Caco-2 (cell line): Measurements from ENCODE around the gene AJAP1. TPM values are rescaled to one million over a fixed set of nuclear protein-coding genes. Genes with fewer than 3 reads are reported as not detected.

Source experiments
- BruUV-seq: library from RNA; stranded (reverse); fragments of 400-500 nt; replicated peaks from 2 replicates; lab custom pipeline; 2021; lab: Mats Ljungman, UMichigan
- CTCF ChIA-PET: fragments of 300-600 bp; sonication (Branson Sonifier 250); formaldehyde crosslinking; loops from one replicate; lab custom pipeline; 2022; ENCODE audit warnings: antibody characterized with exemption; lab: Charles Lee
- POLR2A ChIA-PET: fragments of 300-600 bp; sonication (Branson Sonifier 250); formaldehyde crosslinking; loops from one replicate; lab custom pipeline; 2022; ENCODE audit warnings: antibody characterized with exemption; lab: Charles Lee
- DNase-seq, 2 experiments: peaks; one replicate each; pipeline versions ENCODE4 v3.0.0 to v3.0.0-alpha.2; 2020 to 2022
- H3K27me3 ChIP-seq: replicated peaks from 2 replicates; pipeline ENCODE4 v1.6.0; 2011; ENCODE audit warnings: low read length; ENCODE audit not compliant: control insufficient read depth, insufficient read depth
- H3K36me3 ChIP-seq: 2 replicates; pipeline ENCODE4 v1.5.1; 2011; ENCODE audit warnings: low read length; ENCODE audit not compliant: control insufficient read depth, insufficient read depth
- H3K4me1 ChIP-seq: fragments of 250-450 bp; sonication (Bioruptor Pico); 2 replicates; pipeline ENCODE4 v1.5.1; 2020; ENCODE audit warnings: mild to moderate bottlenecking
- H3K4me3 ChIP-seq: 2 replicates; pipeline ENCODE4 v1.5.1; 2011; ENCODE audit warnings: low read depth, mild to moderate bottlenecking, control low read depth, low read length
- H3K9me3 ChIP-seq: fragments of 250-450 bp; sonication (Bioruptor Pico); 2 replicates; pipeline ENCODE4 v1.5.1; 2020; ENCODE audit warnings: mild to moderate bottlenecking, moderate library complexity
- H3K27ac Mint-ChIP-seq: one replicate; pipeline ENCODE4 v1.8.0; 2022; ENCODE audit warnings: mixed read lengths; ENCODE audit not compliant: unreplicated experiment
- H3K27me3 Mint-ChIP-seq: one replicate; pipeline ENCODE4 v1.8.0; 2022; ENCODE audit warnings: mixed read lengths; ENCODE audit not compliant: insufficient read depth, unreplicated experiment
- H3K36me3 Mint-ChIP-seq: one replicate; pipeline ENCODE4 v1.8.0; 2022; ENCODE audit warnings: mild to moderate bottlenecking, mixed read lengths; ENCODE audit not compliant: insufficient read depth, unreplicated experiment
- H3K4me1 Mint-ChIP-seq: one replicate; pipeline ENCODE4 v1.8.0; 2022; ENCODE audit warnings: low read depth, mixed read lengths; ENCODE audit not compliant: unreplicated experiment
- H3K4me3 Mint-ChIP-seq: one replicate; pipeline ENCODE4 v1.8.0; 2022; ENCODE audit warnings: mild to moderate bottlenecking, moderate library complexity, mixed read lengths; ENCODE audit not compliant: unreplicated experiment
- H3K9me3 Mint-ChIP-seq: one replicate; pipeline ENCODE4 v1.8.0; 2022; ENCODE audit warnings: mixed read lengths; ENCODE audit not compliant: unreplicated experiment
- CTCF ChIP-seq, 2 experiments: fragments of 200-600 bp in 1 of 2; IDR thresholded peaks; 1 replicate in 1 of 2; 2 replicates in 1 of 2; pipeline versions ENCODE4 v1.5.1 to v1.8.0; 2011 to 2022; ENCODE audit warnings: antibody characterized with exemption in 1 of 2, control low read depth in 1 of 2, inconsistent platforms in 1 of 2, low read depth in 1 of 2, low read length in 1 of 2, mild to moderate bottlenecking in 1 of 2, moderate library complexity in 1 of 2; ENCODE audit not compliant: insufficient read depth in 1 of 2, severe bottlenecking in 1 of 2, unreplicated experiment in 1 of 2
- intact Hi-C: fragments of 100-400 bp; cut with micrococcal nuclease; formaldehyde crosslinking; loops from one replicate; pipeline ENCODE4 v1.10.0; 2022; ENCODE audit not compliant: unreplicated experiment
- total RNA-seq: library from RNA; stranded (reverse); gene quantifications from 2 replicates; pipeline ENCODE4 v1.2.3, GENCODE V29; 2022

Gene AJAP1
- total RNA-seq, 1 experiment from 2014 or later = not detected

- DNase-seq = no peak
- Histone ChIP-seq H3K4me3 (no peak overlapping the region), H3K27me3 (no peaks in the 10 kb centered on the region), H3K4me1 (no peaks in the 10 kb centered on the region), H3K36me3 (no peaks in the 10 kb centered on the region), H3K9me3 (no peaks in the 10 kb centered on the region)
- no peaks in the 10 kb centered on the region for H3K4me1 Mint-ChIP-seq
- no TSS peak for BruUV-seq
- no peak overlapping the region for H3K27ac Mint-ChIP-seq
- intact Hi-C loops = no loop called here
- no peaks in the 10 kb centered on the region for H3K9me3 Mint-ChIP-seq
- ChIA-PET POLR2A (no interaction called here), CTCF (no interaction called here)
- H3K36me3 Mint-ChIP-seq = no peaks in the 10 kb centered on the region
- no peak overlapping the region for H3K4me3 Mint-ChIP-seq
- peaks cover 4% of the 10 kb centered on the region for H3K27me3 Mint-ChIP-seq
- no peak for TF ChIP-seq CTCF (IDR thresholded peaks at IDR 0.05; ENCODE audit: insufficient read depth in 1 of 2, low read depth in 1 of 2, low read length in 1 of 2, severe bottlenecking in 1 of 2, unreplicated experiment in 1 of 2)
Measured at GRCh38 chr1:4775506-4775905, 121.1 kb downstream of the AJAP1 start.

GRCh38 chr1:4778056-4778455 is 123.6 kb downstream of the AJAP1 start:
- H3K4me3 Mint-ChIP-seq = no peak overlapping the region
- BruUV-seq = no TSS peak
- POLR2A ChIA-PET = no interaction called here
- no peaks in the 10 kb centered on the region for H3K36me3 ChIP-seq
- H3K9me3 ChIP-seq = no peaks in the 10 kb centered on the region
- DNase-seq = peak in 1 of 2 experiments; percentile 6
- H3K4me1 ChIP-seq = no peaks in the 10 kb centered on the region
- no peaks in the 10 kb centered on the region for H3K4me1 Mint-ChIP-seq
- CTCF ChIA-PET = no interaction called here
- intact Hi-C loops = no loop called here
- no peaks in the 10 kb centered on the region for H3K27me3 ChIP-seq
- no peak overlapping the region for H3K4me3 ChIP-seq
- H3K27ac Mint-ChIP-seq = no peak overlapping the region
- no peaks in the 10 kb centered on the region for H3K36me3 Mint-ChIP-seq
- peaks cover 3% of the 10 kb centered on the region for H3K27me3 Mint-ChIP-seq
- peak; percentile 9 to 18 for TF ChIP-seq CTCF (IDR thresholded peaks at IDR 0.05; ENCODE audit: insufficient read depth in 1 of 2, low read depth in 1 of 2, low read length in 1 of 2, severe bottlenecking in 1 of 2, unreplicated experiment in 1 of 2)
- no peaks in the 10 kb centered on the region for H3K9me3 Mint-ChIP-seq

DNA sequence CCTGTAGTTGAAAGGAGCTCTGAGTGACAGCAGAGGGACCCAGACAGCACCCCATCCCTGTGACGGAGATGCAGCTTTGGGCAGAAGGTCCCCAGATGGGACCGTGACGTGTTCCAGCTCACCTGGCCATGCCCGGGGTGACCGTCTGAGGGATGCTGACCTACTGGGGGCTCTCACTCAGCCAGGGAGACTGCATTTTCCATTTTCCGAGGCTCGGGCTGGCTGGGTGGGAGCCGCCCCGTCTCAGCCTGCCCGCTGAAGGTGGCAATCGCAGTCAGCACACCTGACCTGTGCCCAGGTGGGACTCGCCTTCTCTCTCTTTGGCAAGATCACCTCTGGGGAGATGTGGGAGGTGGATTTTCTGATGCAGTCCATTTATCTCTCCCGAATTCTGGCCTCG is 127.2 kb downstream of the AJAP1 start:
- H3K4me3 ChIP-seq = no peak overlapping the region
- no peak for TF ChIP-seq CTCF (IDR thresholded peaks at IDR 0.05; ENCODE audit: insufficient read depth in 1 of 2, low read depth in 1 of 2, low read length in 1 of 2, severe bottlenecking in 1 of 2, unreplicated experiment in 1 of 2)
- H3K27me3 ChIP-seq = no peaks in the 10 kb centered on the region
- POLR2A ChIA-PET = no interaction called here
- Mint-ChIP-seq H3K4me3 (no peak overlapping the region), H3K27ac (no peak overlapping the region), H3K9me3 (no peaks in the 10 kb centered on the region), H3K27me3 (peaks cover 5% of the 10 kb centered on the region), H3K36me3 (no peaks in the 10 kb centered on the region), H3K4me1 (no peaks in the 10 kb centered on the region)
- H3K36me3 ChIP-seq = no peaks in the 10 kb centered on the region
- no peaks in the 10 kb centered on the region for H3K4me1 ChIP-seq
- no TSS peak for BruUV-seq
- no peak for DNase-seq
- intact Hi-C loops = no loop called here
- CTCF ChIA-PET = no interaction called here
- no peaks in the 10 kb centered on the region for H3K9me3 ChIP-seq
